ENCODE results near the gene C17orf113.

GRCh38 chr17:42055027-42055426, 4.6 kb upstream of the C17orf113 start:
- TF ChIP-seq, protein P1, sequence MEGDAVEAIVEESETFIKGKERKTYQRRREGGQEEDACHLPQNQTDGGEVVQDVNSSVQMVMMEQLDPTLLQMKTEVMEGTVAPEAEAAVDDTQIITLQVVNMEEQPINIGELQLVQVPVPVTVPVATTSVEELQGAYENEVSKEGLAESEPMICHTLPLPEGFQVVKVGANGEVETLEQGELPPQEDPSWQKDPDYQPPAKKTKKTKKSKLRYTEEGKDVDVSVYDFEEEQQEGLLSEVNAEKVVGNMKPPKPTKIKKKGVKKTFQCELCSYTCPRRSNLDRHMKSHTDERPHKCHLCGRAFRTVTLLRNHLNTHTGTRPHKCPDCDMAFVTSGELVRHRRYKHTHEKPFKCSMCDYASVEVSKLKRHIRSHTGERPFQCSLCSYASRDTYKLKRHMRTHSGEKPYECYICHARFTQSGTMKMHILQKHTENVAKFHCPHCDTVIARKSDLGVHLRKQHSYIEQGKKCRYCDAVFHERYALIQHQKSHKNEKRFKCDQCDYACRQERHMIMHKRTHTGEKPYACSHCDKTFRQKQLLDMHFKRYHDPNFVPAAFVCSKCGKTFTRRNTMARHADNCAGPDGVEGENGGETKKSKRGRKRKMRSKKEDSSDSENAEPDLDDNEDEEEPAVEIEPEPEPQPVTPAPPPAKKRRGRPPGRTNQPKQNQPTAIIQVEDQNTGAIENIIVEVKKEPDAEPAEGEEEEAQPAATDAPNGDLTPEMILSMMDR (IDR thresholded peaks at IDR 0.05), result no peak
- TF ChIP-seq POLR2A (IDR thresholded peaks at IDR 0.05), result no peak
- no peak for TF ChIP-seq POLR2AphosphoS5 (IDR thresholded peaks at IDR 0.05)
- no peak for TF ChIP-seq EP300 (IDR thresholded peaks at IDR 0.05)
